HL-60 (cell line): Measurements from ENCODE around the gene FIBIN.

Experiments
- POLR2AphosphoS5 ChIP-seq: IDR thresholded peaks from 2 replicates; pipeline ENCODE4 v1.6.1; 2012; ENCODE audit warnings: low read depth
- SPI1 ChIP-seq: IDR thresholded peaks from 2 replicates; pipeline ENCODE4 v1.6.1; 2012; ENCODE audit warnings: low read depth, mild to moderate bottlenecking, borderline replicate concordance
- TF ChIP-seq, protein P1 (sequence below): IDR thresholded peaks from one replicate; pipeline ENCODE4 v1.5.1; 2011; ENCODE audit warnings: low read length, control low read depth, inconsistent platforms; ENCODE audit not compliant: insufficient read depth
- TF ChIP-seq, protein P2 (sequence below): IDR thresholded peaks from 2 replicates; pipeline ENCODE4 v1.6.1; 2012; ENCODE audit warnings: low read depth; ENCODE audit not compliant: insufficient replicate concordance

DNA sequence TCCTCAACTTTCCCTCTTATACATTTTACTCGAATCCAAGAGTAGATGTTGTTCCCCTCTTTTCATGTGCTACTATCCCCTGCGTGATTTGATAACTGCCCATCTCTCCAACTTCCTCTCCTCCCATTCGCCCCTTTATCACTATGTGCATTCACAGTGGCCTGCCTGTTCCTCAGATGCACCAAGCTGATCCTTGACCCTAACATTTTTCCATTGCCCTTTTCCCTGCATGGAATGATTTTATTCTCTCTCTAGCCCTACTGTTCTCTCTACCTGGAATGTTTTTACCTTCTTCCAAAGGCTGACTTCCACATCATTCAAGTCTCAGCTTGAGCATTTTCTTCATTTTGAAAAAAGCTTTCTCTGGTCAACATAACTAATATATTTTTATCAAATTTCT is 31.0 kb downstream of the FIBIN start:
- TF ChIP-seq, protein P1, sequence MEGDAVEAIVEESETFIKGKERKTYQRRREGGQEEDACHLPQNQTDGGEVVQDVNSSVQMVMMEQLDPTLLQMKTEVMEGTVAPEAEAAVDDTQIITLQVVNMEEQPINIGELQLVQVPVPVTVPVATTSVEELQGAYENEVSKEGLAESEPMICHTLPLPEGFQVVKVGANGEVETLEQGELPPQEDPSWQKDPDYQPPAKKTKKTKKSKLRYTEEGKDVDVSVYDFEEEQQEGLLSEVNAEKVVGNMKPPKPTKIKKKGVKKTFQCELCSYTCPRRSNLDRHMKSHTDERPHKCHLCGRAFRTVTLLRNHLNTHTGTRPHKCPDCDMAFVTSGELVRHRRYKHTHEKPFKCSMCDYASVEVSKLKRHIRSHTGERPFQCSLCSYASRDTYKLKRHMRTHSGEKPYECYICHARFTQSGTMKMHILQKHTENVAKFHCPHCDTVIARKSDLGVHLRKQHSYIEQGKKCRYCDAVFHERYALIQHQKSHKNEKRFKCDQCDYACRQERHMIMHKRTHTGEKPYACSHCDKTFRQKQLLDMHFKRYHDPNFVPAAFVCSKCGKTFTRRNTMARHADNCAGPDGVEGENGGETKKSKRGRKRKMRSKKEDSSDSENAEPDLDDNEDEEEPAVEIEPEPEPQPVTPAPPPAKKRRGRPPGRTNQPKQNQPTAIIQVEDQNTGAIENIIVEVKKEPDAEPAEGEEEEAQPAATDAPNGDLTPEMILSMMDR = no peak
- TF ChIP-seq, protein P2, sequence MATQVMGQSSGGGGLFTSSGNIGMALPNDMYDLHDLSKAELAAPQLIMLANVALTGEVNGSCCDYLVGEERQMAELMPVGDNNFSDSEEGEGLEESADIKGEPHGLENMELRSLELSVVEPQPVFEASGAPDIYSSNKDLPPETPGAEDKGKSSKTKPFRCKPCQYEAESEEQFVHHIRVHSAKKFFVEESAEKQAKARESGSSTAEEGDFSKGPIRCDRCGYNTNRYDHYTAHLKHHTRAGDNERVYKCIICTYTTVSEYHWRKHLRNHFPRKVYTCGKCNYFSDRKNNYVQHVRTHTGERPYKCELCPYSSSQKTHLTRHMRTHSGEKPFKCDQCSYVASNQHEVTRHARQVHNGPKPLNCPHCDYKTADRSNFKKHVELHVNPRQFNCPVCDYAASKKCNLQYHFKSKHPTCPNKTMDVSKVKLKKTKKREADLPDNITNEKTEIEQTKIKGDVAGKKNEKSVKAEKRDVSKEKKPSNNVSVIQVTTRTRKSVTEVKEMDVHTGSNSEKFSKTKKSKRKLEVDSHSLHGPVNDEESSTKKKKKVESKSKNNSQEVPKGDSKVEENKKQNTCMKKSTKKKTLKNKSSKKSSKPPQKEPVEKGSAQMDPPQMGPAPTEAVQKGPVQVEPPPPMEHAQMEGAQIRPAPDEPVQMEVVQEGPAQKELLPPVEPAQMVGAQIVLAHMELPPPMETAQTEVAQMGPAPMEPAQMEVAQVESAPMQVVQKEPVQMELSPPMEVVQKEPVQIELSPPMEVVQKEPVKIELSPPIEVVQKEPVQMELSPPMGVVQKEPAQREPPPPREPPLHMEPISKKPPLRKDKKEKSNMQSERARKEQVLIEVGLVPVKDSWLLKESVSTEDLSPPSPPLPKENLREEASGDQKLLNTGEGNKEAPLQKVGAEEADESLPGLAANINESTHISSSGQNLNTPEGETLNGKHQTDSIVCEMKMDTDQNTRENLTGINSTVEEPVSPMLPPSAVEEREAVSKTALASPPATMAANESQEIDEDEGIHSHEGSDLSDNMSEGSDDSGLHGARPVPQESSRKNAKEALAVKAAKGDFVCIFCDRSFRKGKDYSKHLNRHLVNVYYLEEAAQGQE = no peak
- TF ChIP-seq POLR2AphosphoS5 = no peak
- TF ChIP-seq SPI1 = no peak
